GM21737 (cell line): ENCODE measurements around the gene DOK7.

ENCODE experiments used
- ATAC-seq: cut with Tn5 transposase; IDR thresholded peaks from one replicate; pipeline ENCODE4 v1.9.1; 2021; ENCODE audit warnings: mild to moderate bottlenecking, moderate library complexity; ENCODE audit not compliant: unreplicated experiment

DOK7 gene

GRCh38 chr4:3462321-3462789, 751 bp upstream of the DOK7 start:
- ATAC-seq, result no peak

- no peak for ATAC-seq
Measured at GRCh38 chr4:3463556-3464348, 646 bp downstream of the DOK7 start.

- no peak for ATAC-seq
Measured at GRCh38 chr4:3464349-3464905, 1.3 kb downstream of the DOK7 start.

GRCh38 chr4:3464911-3465697, 2.0 kb downstream of the DOK7 start:
- no peak for ATAC-seq

- ATAC-seq, result no peak
Measured at GRCh38 chr4:3465698-3466671, 2.9 kb downstream of the DOK7 start.

GRCh38 chr4:3466691-3467600, 3.8 kb downstream of the DOK7 start:
- no peak for ATAC-seq

GRCh38 chr4:3467601-3468031, 4.5 kb downstream of the DOK7 start:
- no peak for ATAC-seq

GRCh38 chr4:3468154-3468553, 5.0 kb downstream of the DOK7 start:
- no peak for ATAC-seq

- no peak for ATAC-seq
Measured at GRCh38 chr4:3468804-3469203, 5.7 kb downstream of the DOK7 start.

- ATAC-seq, result no peak
Measured at GRCh38 chr4:3469386-3470243, 6.5 kb downstream of the DOK7 start.

- ATAC-seq, result no peak
Measured at GRCh38 chr4:3470244-3471097, 7.4 kb downstream of the DOK7 start.

- no peak for ATAC-seq
Measured at GRCh38 chr4:3471098-3471760, 8.1 kb downstream of the DOK7 start.

GRCh38 chr4:3471886-3472285, 8.8 kb downstream of the DOK7 start:
- ATAC-seq, result no peak

GRCh38 chr4:3472411-3473141, 9.5 kb downstream of the DOK7 start:
- ATAC-seq, result no peak

GRCh38 chr4:3473181-3473950, 10.3 kb downstream of the DOK7 start:
- ATAC-seq, result no peak
